IPS-11a (cell line): ENCODE data around the gene ZNF362.

Experiments used
- H3K4me3 ChIP-seq: one replicate; pipeline ENCODE4 v1.5.1; 2013; ENCODE audit warnings: low read depth, low read length, control low read depth

ZNF362 gene

DNA sequence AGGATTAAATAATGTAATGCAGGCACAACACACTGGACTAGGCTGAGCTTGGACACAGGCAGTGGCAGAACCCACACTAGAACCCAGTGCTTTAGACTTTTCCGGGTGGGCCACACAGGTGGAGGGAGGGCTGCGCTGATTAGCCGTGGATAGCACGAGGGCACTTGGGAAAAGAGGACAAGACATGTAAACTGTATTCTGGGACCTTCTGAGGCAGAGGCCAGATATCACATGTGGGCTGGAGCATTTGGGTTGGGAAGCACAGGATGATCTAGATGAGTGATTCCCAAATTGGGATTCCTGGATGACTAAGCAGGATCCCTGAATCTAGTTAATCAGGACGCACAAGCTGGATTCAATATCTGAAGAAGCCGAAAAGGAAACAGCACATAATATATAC lies 84.9 kb downstream of the ZNF362 start:
- H3K4me3 ChIP-seq = no peak overlapping the region

GRCh38 chr1:33342041-33342723 lies 85.9 kb downstream of the ZNF362 start:
- no peak overlapping the region for H3K4me3 ChIP-seq

DNA sequence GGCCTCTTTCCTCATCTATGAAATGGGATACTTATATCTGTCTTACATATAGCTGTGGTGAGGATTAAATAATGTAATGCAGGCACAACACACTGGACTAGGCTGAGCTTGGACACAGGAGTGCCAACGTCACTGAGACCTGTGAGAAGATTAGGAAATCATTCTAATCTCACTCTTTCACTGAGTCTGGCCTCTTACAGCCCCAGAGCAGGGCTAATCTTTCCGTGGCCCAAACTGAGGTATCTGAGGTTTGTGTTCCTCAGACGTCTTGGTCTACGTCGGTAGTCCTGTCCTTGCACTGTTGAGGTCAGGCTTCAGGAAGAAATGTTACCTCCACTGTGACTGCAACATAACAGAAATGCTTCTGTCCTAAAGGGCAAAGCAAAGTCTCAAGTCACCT lies 87.2 kb downstream of the ZNF362 start:
- H3K4me3 ChIP-seq = no peak overlapping the region

GRCh38 chr1:33344896-33345560 lies 88.7 kb downstream of the ZNF362 start:
- no peak overlapping the region for H3K4me3 ChIP-seq

DNA sequence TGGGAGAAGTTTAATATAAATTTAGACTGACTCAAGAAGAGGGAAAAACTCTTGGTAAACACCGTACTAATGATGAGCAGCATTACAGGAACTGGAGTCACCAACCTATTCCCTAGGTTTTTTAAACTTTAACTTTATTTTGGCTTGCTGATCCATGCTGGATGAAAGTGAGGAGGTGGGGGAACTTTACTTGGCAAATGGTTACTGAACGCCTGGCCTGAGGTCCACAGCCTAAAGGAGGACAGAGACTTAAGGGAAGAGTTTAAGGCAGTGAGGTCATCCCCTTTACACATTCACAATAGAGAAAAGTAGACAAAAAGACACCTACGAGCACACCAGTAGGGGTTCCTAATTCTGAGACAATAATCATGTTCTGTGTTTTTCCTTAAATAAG lies 90.2 kb downstream of the ZNF362 start:
- no peak overlapping the region for H3K4me3 ChIP-seq

- no peak overlapping the region for H3K4me3 ChIP-seq
These were observed 90.8 kb downstream of the ZNF362 start for GRCh38 chr1:33346927-33347649.

DNA sequence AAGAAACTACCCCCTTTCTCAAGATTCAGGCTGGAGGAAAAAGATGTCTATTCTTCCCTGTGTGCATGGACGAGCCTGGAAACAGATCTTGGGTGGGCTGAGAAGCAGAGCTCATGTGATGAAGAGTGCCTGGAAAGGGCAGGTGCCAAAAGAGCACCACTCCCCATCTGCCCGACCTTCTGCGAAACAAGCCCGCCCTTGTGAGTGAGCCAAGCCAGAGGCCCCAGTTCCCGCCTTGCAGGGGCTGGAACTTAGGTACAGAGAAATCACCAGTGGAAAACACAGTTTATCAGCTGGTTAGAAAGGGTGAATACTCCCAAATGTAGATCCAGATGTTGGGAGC lies 91.3 kb downstream of the ZNF362 start:
- no peak overlapping the region for H3K4me3 ChIP-seq

GRCh38 chr1:33348194-33348593 lies 91.9 kb downstream of the ZNF362 start:
- no peak overlapping the region for H3K4me3 ChIP-seq

DNA sequence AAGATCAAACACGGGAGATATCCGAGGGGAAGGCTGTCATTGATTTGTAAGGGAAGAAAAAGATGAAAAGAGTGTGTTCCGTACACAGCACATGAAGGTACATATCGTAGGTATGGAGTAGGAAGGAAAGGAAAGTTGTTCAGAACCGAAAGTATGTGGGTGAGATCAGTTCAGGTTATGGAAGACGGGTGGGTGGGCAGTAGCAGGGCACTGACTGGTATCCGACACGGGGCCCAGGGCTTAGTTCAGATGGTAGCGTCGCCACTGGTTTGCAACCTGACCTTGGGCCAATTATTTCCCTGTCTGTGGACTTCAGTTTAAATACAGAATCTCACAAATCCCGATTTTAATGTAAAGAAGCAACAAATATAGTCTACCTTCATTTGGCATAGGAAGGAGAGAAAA lies 92.4 kb downstream of the ZNF362 start:
- H3K4me3 ChIP-seq = peak overlapping the region; percentile 33

GRCh38 chr1:33349081-33349759 lies 92.9 kb downstream of the ZNF362 start:
- H3K4me3 ChIP-seq = peak overlapping the region; percentile 33

GRCh38 chr1:33349778-33350610 lies 93.7 kb downstream of the ZNF362 start:
- H3K4me3 ChIP-seq = peak overlapping the region; percentile 31
